HepG2 (cell line): ENCODE results near the gene RBM8A. TPM values are rescaled to one million over a fixed set of nuclear protein-coding genes. Genes with fewer than 3 reads are reported as not detected.

Experiments used
- ARHGAP35 ChIP-seq: sonication (generic); formaldehyde crosslinking; IDR thresholded peaks from 2 replicates; pipeline ENCODE4 v1.9.0; 2022; ENCODE audit warnings: mild to moderate bottlenecking, inconsistent platforms, moderate library complexity, missing genetic modification reagents, borderline replicate concordance
- ARNT ChIP-seq: fragments of 450-650 bp; IDR thresholded peaks from 2 replicates; pipeline ENCODE4 v1.6.1; 2017
- DRAP1 ChIP-seq: IDR thresholded peaks from 2 replicates; pipeline ENCODE4 v1.6.1; 2016; ENCODE audit warnings: missing genetic modification reagents, missing compliant biosample characterization
- GMEB2 ChIP-seq: IDR thresholded peaks from 2 replicates; pipeline ENCODE4 v1.6.1; 2016; ENCODE audit warnings: missing biosample characterization, missing genetic modification reagents, low read depth
- HBP1 ChIP-seq: IDR thresholded peaks from 2 replicates; pipeline ENCODE4 v1.6.1; 2016; ENCODE audit warnings: low read depth, control low read depth
- HDAC2 ChIP-seq: sonication (generic); formaldehyde crosslinking; IDR thresholded peaks from 2 replicates; pipeline ENCODE4 v1.4.0; 2020; ENCODE audit warnings: missing genetic modification reagents
- JDP2 ChIP-seq: sonication (generic); formaldehyde crosslinking; IDR thresholded peaks from 2 replicates; pipeline ENCODE4 v1.8.1; 2022; ENCODE audit warnings: missing genetic modification reagents, borderline replicate concordance
- LBX2 ChIP-seq: sonication (generic); formaldehyde crosslinking; IDR thresholded peaks from 2 replicates; pipeline ENCODE4 v1.5.0; 2020; ENCODE audit warnings: missing genetic modification reagents, mild to moderate bottlenecking, borderline replicate concordance
- RFX1 ChIP-seq: fragments of 450-650 bp; IDR thresholded peaks from 2 replicates; pipeline ENCODE4 v1.6.1; 2017
- TCF12 ChIP-seq, 2 experiments: fragments of 450-650 bp in 1 of 2; sonication (generic) in 1 of 2; formaldehyde crosslinking in 1 of 2; IDR thresholded peaks; 2 replicates each; pipeline versions ENCODE4 v1.6.1 to v1.8.0; 2017 to 2022; ENCODE audit warnings: antibody characterized with exemption in 1 of 2, mild to moderate bottlenecking in 1 of 2, missing genetic modification reagents in 1 of 2, moderate library complexity in 1 of 2
- ZBTB40 ChIP-seq, 2 experiments: fragments of 450-650 bp in 1 of 2; sonication (generic) in 1 of 2; formaldehyde crosslinking in 1 of 2; IDR thresholded peaks; 2 replicates each; pipeline versions ENCODE4 v1.6.1 to v1.8.0; 2016 to 2022; ENCODE audit warnings: antibody characterized with exemption in 1 of 2, mild to moderate bottlenecking in 1 of 2, missing genetic modification reagents in 1 of 2
- ZNF512 ChIP-seq: sonication (generic); formaldehyde crosslinking; IDR thresholded peaks from 2 replicates; pipeline ENCODE4 v1.4.0; 2020; ENCODE audit warnings: mild to moderate bottlenecking, missing genetic modification reagents
- ZNF790 ChIP-seq: sonication (generic); formaldehyde crosslinking; IDR thresholded peaks from 2 replicates; pipeline ENCODE4 v1.8.0; 2022; ENCODE audit warnings: missing genetic modification reagents, mild to moderate bottlenecking, borderline replicate concordance
- ZSCAN31 ChIP-seq: sonication (generic); formaldehyde crosslinking; IDR thresholded peaks from 2 replicates; pipeline ENCODE4 v1.5.0; 2020; ENCODE audit warnings: low read depth, mild to moderate bottlenecking, missing genetic modification reagents
- polyA plus RNA-seq, 8 experiments: library from polyadenylated mRNA; depleted of rRNA in 3 of 8; stranded (reverse) in 7 of 8; unstranded in 1 of 8; fragments of >200 nt; fragmentation: Illumina TruSeq in 4 of 8; extraction: Trizol in 4 of 8; gene quantifications; 2 replicates each; pipeline versions ENCODE4 v1.2.1 to v1.2.3, GENCODE V29; 2011 to 2016; ENCODE audit warnings: low read depth in 4 of 8, missing spikeins in 1 of 8, mixed read lengths in 1 of 8; ENCODE audit not compliant: insufficient read depth in 1 of 8
- total RNA-seq, 5 experiments: library from RNA; depleted of rRNA; stranded (reverse); fragments of >200 nt; fragmentation: Illumina TruSeq; extraction: Trizol; gene quantifications; 2 replicates each; pipeline ENCODE4 v1.2.3, GENCODE V29; 2016; ENCODE audit warnings: low read depth in 1 of 5

The RBM8A gene
- total and polyA plus RNA-seq, 2 of the 13 experiments (the other 11 are each of a cell fraction or from before 2014, with no cell fraction given) = 106 to 162 TPM

- 0 out of 2 replicates have a peak, but pooled peaks have one; percentile 34 for TF ChIP-seq ZNF512 (CRISPR knock-in tag)
- TF ChIP-seq ZBTB40 (IDR thresholded peaks at IDR 0.05) = no peak
- no peak for TF ChIP-seq ZBTB40 (CRISPR knock-in tag; IDR thresholded peaks at IDR 0.05)
- TF ChIP-seq DRAP1 = no peak
- no peak for TF ChIP-seq RFX1
- TF ChIP-seq LBX2 (CRISPR knock-in tag) = 0 out of 2 replicates have a peak, but pooled peaks have one; percentile 6
- TF ChIP-seq ZNF790 (CRISPR knock-in tag) = no peak
- no peak for TF ChIP-seq GMEB2 (CRISPR knock-in tag)
- TF ChIP-seq ARHGAP35 (CRISPR knock-in tag) = 0 out of 2 replicates have a peak, but pooled peaks have one; percentile 48
- no peak for TF ChIP-seq HDAC2
- no peak for TF ChIP-seq ARNT
- peak; percentile 14; the same call in 1 of the 2 replicates for TF ChIP-seq ZSCAN31
- no peak for TF ChIP-seq HBP1 (CRISPR knock-in tag)
- TF ChIP-seq JDP2 = no peak
- TF ChIP-seq TCF12 (IDR thresholded peaks at IDR 0.05) = no peak
- TF ChIP-seq TCF12 (CRISPR knock-in tag; IDR thresholded peaks at IDR 0.05) = no peak
These were observed 33.8 kb upstream of the RBM8A start (continued) for GRCh38 chr1:145961109-145961424.
